Heart right ventricle (tissue), 16 donors: ENCODE results near the gene MMP25. TPM values are rescaled to one million over a fixed set of nuclear protein-coding genes. Genes with fewer than 3 reads are reported as not detected.
A peak's percentile ranks its signal among the peaks of the same experiment; 100 is the strongest.

Experiments
- ATAC-seq, 8 donors: fragments of 200-7000 bp; cut with Tn5 transposase; one replicate each; pipeline ENCODE4 v1.9.1; 2020; ENCODE audit warnings: mild to moderate bottlenecking in 8 of 8, moderate library complexity in 8 of 8, moderate number of reproducible peaks in 1 of 8
- DNase-seq, 2 donors: peaks; one replicate each; pipeline ENCODE4 v3.0.0-alpha.2; 2020
- H3K27ac ChIP-seq, 10 donors: fragments of 200-600 bp; sonication (generic) in 2 of 10; one replicate each; pipeline versions ENCODE4 v1.5.0 to v1.8.0; 2020 to 2022; ENCODE audit warnings: mild to moderate bottlenecking in 3 of 10
- H3K27me3 ChIP-seq, 7 donors: fragments of 200-600 bp; one replicate each; pipeline ENCODE4 v1.8.0; 2021 to 2022; ENCODE audit warnings: mild to moderate bottlenecking in 2 of 7
- H3K36me3 ChIP-seq, 9 donors: fragments of 200-600 bp; sonication (generic) in 1 of 9; one replicate each; pipeline versions ENCODE4 v1.5.0 to v1.8.0; 2020 to 2022; ENCODE audit warnings: mild to moderate bottlenecking in 2 of 9
- H3K4me1 ChIP-seq, 9 donors: fragments of 200-600 bp; sonication (generic) in 1 of 9; one replicate each; pipeline versions ENCODE4 v1.5.0 to v1.8.0; 2020 to 2022; ENCODE audit warnings: mild to moderate bottlenecking in 4 of 9
- H3K4me3 ChIP-seq, 10 donors: fragments of 200-600 bp; sonication (generic) in 2 of 10; one replicate each; pipeline versions ENCODE4 v1.5.0 to v1.8.0; 2020 to 2022; ENCODE audit warnings: mild to moderate bottlenecking in 7 of 10, moderate library complexity in 2 of 10
- H3K9me3 ChIP-seq, 11 donors: fragments of 200-600 bp in 10 of 11; sonication (generic) in 2 of 11; one replicate each; pipeline versions ENCODE4 v1.5.0 to v1.8.0; 2013 to 2022; ENCODE audit warnings: mild to moderate bottlenecking in 2 of 11, control low read depth in 1 of 11, moderate library complexity in 1 of 11
- WGBS, 2 donors: extraction: QIAGEN DNeasy Blood & Tissue Kit; methylation state at CpG; one replicate each; pipeline ENCODE4 v1.1.7; 2013; ENCODE audit warnings: inconsistent platforms in 1 of 2; 5-methylcytosine and 5-hydroxymethylcytosine counted together
- intact Hi-C, 10 donors: fragments of 100-400 bp; cut with DNase I; formaldehyde crosslinking; loops; one replicate each; pipeline versions ENCODE4 v1.11.1 to v1.14.2; 2022
- polyA plus RNA-seq, 2 donors: library from polyadenylated mRNA; stranded (reverse); fragments of 200-250 nt; gene quantifications; one replicate each; pipeline ENCODE4 v1.2.3, GENCODE V29; 2013
- total RNA-seq, 10 donors: library from RNA; stranded (reverse); fragmentation: NEBNext Ultra II Directional in 3 of 10; extraction: Animal tissue kit (Norgen Biotek cat#: 25700) in 3 of 10; gene quantifications; one replicate each; pipeline versions ENCODE4 v1.2.1 to v1.2.4, GENCODE V29; 2021 to 2023
- TF ChIP-seq, protein P1 (sequence below), 9 donors: fragments of 200-600 bp; sonication (generic) in 2 of 9; IDR thresholded peaks; one replicate each; pipeline versions ENCODE4 v1.5.0 to v1.8.0; 2021 to 2022; ENCODE audit warnings: antibody characterized with exemption in 9 of 9, mild to moderate bottlenecking in 5 of 9, moderate library complexity in 1 of 9
- donor health status: Arrhythmogenic right ventricular cardiomyopathy.
- donor health status: ischemic (EF 13 %, LVEDD 7.1; RV severe dilation, severe dysfunction).
- donor health status: healthy with polysubstance abuse.
- donor health status: DM: no; HTN: yes; CAD: no.
- donor health status: DM: no; HTN: no; CAD: no.
- donor health status: ischemic (EF 25% LVEDD 6.9; RV normal size, moderate dysfunction).
- donor health status: ischemic (EF 25% LVEDD 5.7; RV mildly dilated, moderate dysfunction).
- donor health status: healthy.
- donor health status: DM: yes; HTN: yes; CAD: no.
- donor health status: Ischemic cardiomyopathy.
- donor health status: ischemic (EF 35%, LVEDD 5.7; RV mildly dilated, moderate dysfunction).
- donor health status: nonischemic (EF 11% LVEDD 7.7; RV severe dilation, severe dysfunction).
- donor health status: DM: yes; HTN: yes; CAD: no.
- donor health status: PGD.
- donor health status: ischemic (EF 29% LVEDD 5.4; RV normal size, mild dysfunction).
- donor health status: nonischemic (EF 23%, LVEDD 6.1; RV moderate dilation, normal function).

MMP25 gene
- total and polyA plus RNA-seq, 12 donors = 0.26 to 3.9 (median 0.97) TPM

- no peaks in the 10 kb centered on the region for H3K36me3 ChIP-seq
- H3K27ac ChIP-seq = no peak overlapping the region
- intact Hi-C loops = loop anchor here in 1 of 10 donors (5.0 kb wide), 1 partner anchor 1433 kb away; the partner anchor contains the start of gene NMRAL1
- no peaks in the 10 kb centered on the region for H3K9me3 ChIP-seq
- H3K27me3 ChIP-seq = peaks cover 16 to 98% (median 93%) of the 10 kb centered on the region in 7 donors
- ATAC-seq (no peak), DNase-seq (no peak)
- TF ChIP-seq, protein P1, sequence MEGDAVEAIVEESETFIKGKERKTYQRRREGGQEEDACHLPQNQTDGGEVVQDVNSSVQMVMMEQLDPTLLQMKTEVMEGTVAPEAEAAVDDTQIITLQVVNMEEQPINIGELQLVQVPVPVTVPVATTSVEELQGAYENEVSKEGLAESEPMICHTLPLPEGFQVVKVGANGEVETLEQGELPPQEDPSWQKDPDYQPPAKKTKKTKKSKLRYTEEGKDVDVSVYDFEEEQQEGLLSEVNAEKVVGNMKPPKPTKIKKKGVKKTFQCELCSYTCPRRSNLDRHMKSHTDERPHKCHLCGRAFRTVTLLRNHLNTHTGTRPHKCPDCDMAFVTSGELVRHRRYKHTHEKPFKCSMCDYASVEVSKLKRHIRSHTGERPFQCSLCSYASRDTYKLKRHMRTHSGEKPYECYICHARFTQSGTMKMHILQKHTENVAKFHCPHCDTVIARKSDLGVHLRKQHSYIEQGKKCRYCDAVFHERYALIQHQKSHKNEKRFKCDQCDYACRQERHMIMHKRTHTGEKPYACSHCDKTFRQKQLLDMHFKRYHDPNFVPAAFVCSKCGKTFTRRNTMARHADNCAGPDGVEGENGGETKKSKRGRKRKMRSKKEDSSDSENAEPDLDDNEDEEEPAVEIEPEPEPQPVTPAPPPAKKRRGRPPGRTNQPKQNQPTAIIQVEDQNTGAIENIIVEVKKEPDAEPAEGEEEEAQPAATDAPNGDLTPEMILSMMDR (IDR thresholded peaks at IDR 0.05) = no peak
- no peak overlapping the region for H3K4me3 ChIP-seq
- 81% methylated on average over 5 of the region's 5 CpGs for WGBS, 2 donors
- peaks cover 0 to 16% (median 7%) of the 10 kb centered on the region in 9 donors for H3K4me1 ChIP-seq
Measured at GRCh38 chr16:3038896-3039295, 7.5 kb upstream of the MMP25 start.

GRCh38 chr16:3042376-3042775 is 4.0 kb upstream of the MMP25 start:
- Histone ChIP-seq H3K27ac (no peak overlapping the region), H3K9me3 (no peaks in the 10 kb centered on the region), H3K4me3 (no peak overlapping the region), H3K27me3 (peaks cover 6 to 100% (median 94%) of the 10 kb centered on the region in 7 donors), H3K4me1 (peaks cover 13 to 25% (median 19%) of the 10 kb centered on the region in 9 donors), H3K36me3 (no peaks in the 10 kb centered on the region)
- no peak for DNase-seq
- TF ChIP-seq, protein P1 (IDR thresholded peaks at IDR 0.05) = no peak
- intact Hi-C loops = no loop called here
- ATAC-seq = no peak
- WGBS, 2 donors = 92 to 93% methylated on average over 3 of the region's 3 CpGs

DNA sequence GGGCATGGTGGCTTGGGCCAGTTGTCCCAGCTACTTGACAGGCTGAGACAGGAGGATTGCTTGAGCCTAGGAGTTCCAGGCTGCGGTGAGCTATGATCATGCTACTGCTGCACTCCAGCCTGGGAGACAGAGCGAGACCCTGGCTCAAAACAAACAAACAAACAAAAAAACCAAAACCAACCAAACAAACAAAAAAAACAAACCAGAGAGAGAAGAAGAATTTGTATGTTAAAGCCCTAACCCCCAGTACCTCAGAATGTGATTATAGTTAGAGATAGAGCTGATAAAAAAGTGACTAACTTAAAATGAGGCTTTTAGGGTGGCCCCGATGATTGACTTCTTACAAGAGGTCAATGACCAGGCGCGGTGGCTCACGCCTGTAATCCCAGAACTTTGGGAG is 1.7 kb upstream of the MMP25 start:
- 89 to 92% methylated on average over 6 of the region's 6 CpGs for WGBS, 2 donors
- no peaks in the 10 kb centered on the region for H3K9me3 ChIP-seq

GRCh38 chr16:3046641-3047386 is 453 bp downstream of the MMP25 start:
- 2% methylated on average over 53 to 54 of the region's 54 CpGs for WGBS, 2 donors
- H3K4me3 ChIP-seq = peak overlapping the region; percentile 15 to 65 (median 55)
- ATAC-seq = peak in 3 of 8 donors; percentile 17 to 28 (median 27)
- H3K4me1 ChIP-seq = peaks cover 13 to 26% (median 19%) of the 10 kb centered on the region in 9 donors
- intact Hi-C loops = no loop called here
- DNase-seq = no peak
- H3K27me3 ChIP-seq = peaks cover 6 to 87% (median 74%) of the 10 kb centered on the region in 7 donors
- H3K36me3 ChIP-seq = no peaks in the 10 kb centered on the region
- H3K27ac ChIP-seq = peak overlapping the region in 2 of 10 donors; percentile 44 to 84
- TF ChIP-seq, protein P1 (IDR thresholded peaks at IDR 0.05) = no peak
- no peaks in the 10 kb centered on the region for H3K9me3 ChIP-seq

More for the DNA sequence above, 1.7 kb upstream of the MMP25 start:
- intact Hi-C loops = no loop called here
- Histone ChIP-seq H3K4me3 (peak overlapping the region in 1 of 10 donors; percentile 65), H3K27me3 (peaks cover 6 to 98% (median 90%) of the 10 kb centered on the region in 7 donors), H3K27ac (no peak overlapping the region), H3K36me3 (no peaks in the 10 kb centered on the region), H3K4me1 (peaks cover 13 to 26% (median 19%) of the 10 kb centered on the region in 9 donors)
- DNase-seq (no peak), ATAC-seq (no peak)
- TF ChIP-seq, protein P1 (IDR thresholded peaks at IDR 0.05) = no peak
